Renal pelvis (tissue), 4 donors: ENCODE measurements around the gene TNNT1. TPM values are rescaled to one million over a fixed set of nuclear protein-coding genes. Genes with fewer than 3 reads are reported as not detected.
A peak's percentile ranks its signal among the peaks of the same experiment; 100 is the strongest.

Experiments
- DNase-seq: peaks from one replicate; pipeline ENCODE4 v3.0.0-alpha.2; 2013
- polyA plus RNA-seq, 3 donors: library from polyadenylated mRNA; unstranded; fragments of 120-200 nt; gene quantifications; one replicate each; pipeline ENCODE4 v1.2.1, GENCODE V29; 2013; ENCODE audit not compliant: insufficient read length in 3 of 3

TNNT1 gene
- polyA plus RNA-seq, 3 donors = 4.6 to 6.7 (median 5.3) TPM

DNA sequence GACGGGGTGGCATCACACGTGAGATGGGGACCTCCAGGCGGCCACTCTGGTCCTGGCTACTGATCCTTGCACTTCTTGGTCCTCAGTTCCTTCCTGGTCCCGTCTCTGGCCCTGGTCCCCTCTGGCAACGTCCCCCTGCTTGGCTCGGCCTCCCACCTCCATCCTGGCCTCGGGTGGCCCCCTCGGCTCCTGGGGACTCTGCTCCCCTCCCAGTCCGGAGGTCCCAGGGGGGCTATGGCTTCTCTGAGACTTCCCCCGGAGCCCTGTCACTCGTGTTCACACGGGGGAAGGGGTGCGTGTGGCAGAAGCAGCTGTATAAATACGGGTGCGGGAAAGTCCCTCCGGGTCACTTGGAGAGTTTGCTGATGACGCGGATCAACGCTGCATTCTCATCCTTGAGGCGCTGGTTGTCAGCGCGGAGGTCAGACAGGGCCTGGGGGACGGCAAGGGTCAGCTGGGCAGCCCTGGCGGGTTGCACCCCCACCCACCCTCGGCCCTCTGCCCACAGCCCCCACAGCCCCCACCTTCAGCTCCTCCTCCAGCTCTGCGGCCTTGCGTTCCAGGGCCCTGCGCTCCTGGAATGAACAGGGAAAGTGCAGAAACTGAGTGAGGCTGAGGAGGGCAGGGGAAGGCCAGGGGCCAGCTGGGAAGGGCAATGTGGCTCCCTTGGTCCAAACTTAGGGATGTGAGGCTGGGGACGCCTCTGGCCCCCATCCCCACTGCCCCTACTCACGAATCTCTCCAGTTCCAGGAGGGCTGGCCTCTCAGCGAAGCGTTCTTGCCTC, 57.7 kb downstream of the TNNT1 start:
- no peak for DNase-seq

DNA sequence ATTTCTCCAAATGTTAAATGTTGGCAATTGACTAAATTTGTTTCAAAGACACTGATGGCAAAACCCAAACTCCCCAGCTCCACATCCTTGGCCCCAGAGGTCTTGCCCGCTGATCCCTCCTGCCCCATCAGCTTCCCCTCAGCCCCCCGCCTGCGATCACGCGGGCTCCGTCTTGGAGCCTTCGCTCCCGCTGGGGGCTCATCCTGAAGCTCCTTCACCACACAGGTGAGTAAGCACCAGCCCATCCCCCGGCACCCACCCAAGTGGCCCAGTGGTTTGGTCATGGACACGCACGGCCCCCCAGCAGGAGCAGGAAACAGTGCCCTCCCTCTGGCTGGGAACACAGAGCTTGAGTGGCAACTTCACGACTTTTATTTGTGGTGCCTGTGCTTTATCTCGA, 58.4 kb downstream of the TNNT1 start:
- DNase-seq = no peak

- DNase-seq = no peak
These were observed 59.6 kb downstream of the TNNT1 start for GRCh38 chr19:55089342-55089944.

DNA sequence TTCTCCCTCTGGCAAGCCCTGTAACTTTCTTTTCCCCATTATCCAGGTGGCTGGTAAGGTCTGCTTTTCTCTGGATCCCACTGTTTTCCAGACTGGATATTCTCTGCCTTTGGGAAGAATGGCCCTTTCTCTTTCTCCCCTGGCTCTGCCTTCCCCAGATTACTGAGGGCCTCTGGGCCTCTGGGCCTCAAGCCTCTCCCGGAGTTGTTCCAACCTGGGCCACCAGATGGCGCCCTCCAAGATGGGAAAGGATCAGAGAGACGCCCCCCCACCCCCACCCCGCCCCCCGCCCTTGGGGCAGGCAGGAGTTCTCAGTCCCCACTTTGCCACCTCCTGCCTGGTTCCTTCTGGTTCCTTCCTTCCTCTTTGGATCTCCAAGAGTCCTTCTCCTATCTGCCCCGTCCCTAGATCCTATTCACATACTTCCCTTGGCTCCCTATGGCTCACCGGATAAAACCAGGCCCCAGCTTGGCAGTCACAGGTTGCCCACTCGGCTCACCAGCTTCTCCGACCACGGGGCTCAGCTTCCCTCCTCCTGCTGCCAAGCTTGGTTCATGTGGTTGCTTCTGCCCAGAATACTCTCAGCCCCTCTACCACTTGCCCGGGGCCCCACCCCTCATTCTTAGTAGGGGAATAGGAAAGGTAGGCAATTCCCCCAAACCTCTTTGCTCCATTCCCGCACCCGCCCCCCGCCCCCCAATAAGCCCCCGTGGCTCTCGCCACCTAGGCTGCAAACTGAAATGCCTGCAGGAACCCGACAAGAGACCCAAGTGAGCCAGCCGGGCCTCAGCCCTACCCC, 60.3 kb downstream of the TNNT1 start:
- DNase-seq = peak; percentile 61

- DNase-seq = no peak
These were observed 61.0 kb downstream of the TNNT1 start for GRCh38 chr19:55088021-55088451.

DNA sequence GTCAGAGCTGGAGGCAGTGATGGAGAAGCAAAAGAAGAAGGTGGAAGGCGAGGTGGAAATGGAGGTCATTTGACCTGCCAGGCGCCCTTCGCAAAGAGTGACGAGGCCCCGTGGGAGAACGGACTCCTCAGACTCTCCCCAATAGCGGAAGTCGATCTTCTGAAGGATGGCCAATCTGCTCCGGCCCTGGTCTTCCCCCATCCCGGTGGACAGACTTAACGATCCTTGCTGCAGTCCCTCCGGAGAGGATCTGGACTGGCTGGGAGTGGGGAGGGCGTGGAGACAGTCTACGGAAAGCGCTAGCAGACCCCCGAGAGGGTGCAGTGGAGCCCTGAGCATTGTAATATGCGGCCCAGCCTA, 61.5 kb downstream of the TNNT1 start:
- DNase-seq = no peak

DNA sequence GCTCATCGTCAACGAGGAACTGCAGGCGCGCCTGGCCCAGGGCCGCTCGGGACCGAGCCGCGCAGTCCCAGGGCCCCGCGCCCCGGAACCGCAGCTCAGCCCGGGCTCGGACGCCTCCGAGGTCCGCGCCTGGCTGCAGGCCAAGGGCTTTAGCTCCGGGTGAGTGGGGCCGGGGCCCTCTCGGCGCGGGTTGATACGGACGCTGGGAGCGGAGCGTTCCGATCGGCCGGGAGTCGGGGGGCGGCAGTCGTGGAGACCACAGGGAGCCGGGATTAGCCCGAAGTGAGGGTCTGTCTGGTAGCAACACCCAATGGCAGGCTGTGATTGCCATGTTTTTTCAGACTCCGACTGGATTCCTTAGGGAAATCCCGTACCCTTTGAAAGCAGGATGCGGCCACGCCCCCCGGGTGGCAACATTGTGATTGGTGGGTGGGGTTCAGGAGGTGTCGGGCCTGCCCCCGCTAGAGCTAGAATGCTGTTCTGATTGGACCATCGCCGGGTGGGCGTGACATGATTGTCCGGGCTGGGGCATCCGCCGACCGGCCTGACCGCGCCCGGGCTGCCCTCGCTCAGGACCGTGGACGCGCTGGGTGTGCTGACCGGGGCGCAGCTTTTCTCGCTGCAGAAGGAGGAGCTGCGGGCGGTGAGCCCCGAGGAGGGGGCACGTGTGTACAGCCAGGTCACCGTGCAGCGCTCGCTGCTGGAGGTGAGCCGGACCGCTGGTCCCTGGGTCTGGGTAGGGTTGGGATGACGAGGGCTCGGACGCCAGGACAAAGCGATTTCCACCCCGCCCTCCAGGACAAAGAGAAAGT, 62.1 kb downstream of the TNNT1 start:
- peak; percentile 91 for DNase-seq

- no peak for DNase-seq
These were observed 62.9 kb downstream of the TNNT1 start for GRCh38 chr19:55085923-55086715.

DNA sequence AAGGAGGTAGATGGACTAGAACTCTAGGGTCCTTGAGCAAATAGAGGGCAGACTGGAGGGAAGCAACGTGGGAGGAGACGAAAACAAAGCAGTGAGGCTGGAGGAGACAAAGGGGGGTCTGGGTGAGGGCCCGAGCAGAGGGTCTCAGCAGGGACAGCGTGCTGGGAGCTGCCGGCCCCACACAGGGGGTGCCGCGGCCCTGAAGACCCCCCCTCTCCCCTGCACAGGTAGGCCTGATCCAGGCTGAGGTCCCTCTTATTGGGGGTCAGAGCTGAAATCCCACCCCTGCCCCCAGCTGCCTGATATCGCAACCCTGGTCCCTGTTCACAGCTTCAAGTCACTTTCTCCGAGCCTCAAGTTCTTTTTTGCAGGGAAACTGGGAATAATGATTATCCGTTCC, 64.6 kb downstream of the TNNT1 start:
- no peak for DNase-seq

GRCh38 chr19:55083004-55083850, 65.8 kb downstream of the TNNT1 start:
- no peak for DNase-seq

Other genes with a start within 250 kb of the TNNT1 start
- gene NCR1, start 243.1 kb downstream of the TNNT1 start, polyA plus RNA-seq = under 1 TPM; 0.13 to 0.31 (median 0.26) TPM
- under 1 TPM in 1 of 3 donors, not detected in 2; 0.04 TPM for gene NLRP7, start 201.7 kb downstream of the TNNT1 start, polyA plus RNA-seq
- 10 to 100 TPM in 2 of 3 donors, 1 to 10 TPM in 1; 7.8 to 22.2 (median 12.8) TPM for gene NLRP2, start 182.8 kb downstream of the TNNT1 start, polyA plus RNA-seq
- under 1 TPM; 0.53 to 0.92 (median 0.77) TPM for gene GP6, start 110.9 kb downstream of the TNNT1 start, polyA plus RNA-seq
- gene RDH13, start 86.1 kb downstream of the TNNT1 start, polyA plus RNA-seq = 10 to 100 TPM; 16.0 to 24.0 (median 21.0) TPM
- 10 to 100 TPM; 56.1 to 91.8 (median 73.3) TPM for gene EPS8L1, start 73.3 kb downstream of the TNNT1 start, polyA plus RNA-seq
- 100 to 1,000 TPM in 2 of 3 donors, 10 to 100 TPM in 1; 99.9 to 114 (median 104) TPM for gene PPP1R12C, start 31.6 kb downstream of the TNNT1 start, polyA plus RNA-seq
- gene TNNI3, start 8.5 kb upstream of the TNNT1 start, polyA plus RNA-seq = 1 to 10 TPM; 4.2 to 7.5 (median 6.3) TPM
- 10 to 100 TPM in 1 of 3 donors, 1 to 10 TPM in 2; 6.7 to 11.7 (median 9.2) TPM for gene DNAAF3, start 17.4 kb upstream of the TNNT1 start, polyA plus RNA-seq
- gene SYT5, start 31.1 kb upstream of the TNNT1 start, polyA plus RNA-seq = under 1 TPM; 0.30 to 0.47 (median 0.41) TPM
- under 1 TPM; 0.16 to 0.24 (median 0.17) TPM for gene PTPRH, start 60.3 kb upstream of the TNNT1 start, polyA plus RNA-seq
- 1 to 10 TPM; 4.4 to 6.5 (median 4.6) TPM for gene TMEM86B, start 79.6 kb upstream of the TNNT1 start, polyA plus RNA-seq
- 10 to 100 TPM; 48.3 to 52.8 (median 52.6) TPM for gene PPP6R1, start 109.8 kb upstream of the TNNT1 start, polyA plus RNA-seq
- gene HSPBP1, start 130.9 kb upstream of the TNNT1 start, polyA plus RNA-seq = 10 to 100 TPM; 36.4 to 49.5 (median 42.5) TPM
- 10 to 100 TPM; 11.5 to 18.7 (median 16.5) TPM for gene BRSK1, start 134.8 kb upstream of the TNNT1 start, polyA plus RNA-seq
- gene TMEM150B, start 176.1 kb upstream of the TNNT1 start, polyA plus RNA-seq = 1 to 10 TPM; 1.4 to 1.6 (median 1.6) TPM
- gene KMT5C, start 190.7 kb upstream of the TNNT1 start, polyA plus RNA-seq = 10 to 100 TPM; 21.5 to 37.2 (median 33.0) TPM
- gene COX6B2, start 205.5 kb upstream of the TNNT1 start, polyA plus RNA-seq = 1 to 10 TPM in 2 of 3 donors, under 1 TPM in 1; 0.97 to 2.0 (median 1.3) TPM
- gene GARIN5B, start 214.1 kb upstream of the TNNT1 start, polyA plus RNA-seq = under 1 TPM; 0.13 to 0.31 (median 0.14) TPM
- gene IL11, start 221.3 kb upstream of the TNNT1 start, polyA plus RNA-seq = 1 to 10 TPM; 1.2 to 2.0 (median 1.5) TPM
- under 1 TPM; 0.41 to 0.81 (median 0.55) TPM for gene TMEM190, start 227.6 kb upstream of the TNNT1 start, polyA plus RNA-seq
- 1 to 10 TPM in 1 of 3 donors, under 1 TPM in 2; 0.61 to 1.2 (median 0.91) TPM for gene TMEM238, start 235.1 kb upstream of the TNNT1 start, polyA plus RNA-seq
- 1,000 to 10,000 TPM; 1,015 to 1,277 (median 1,113) TPM for gene RPL28, start 236.7 kb upstream of the TNNT1 start, polyA plus RNA-seq